Ovary (tissue), 9 donors: ENCODE results near the gene OGFOD2. TPM values are rescaled to one million over a fixed set of nuclear protein-coding genes. Genes with fewer than 3 reads are reported as not detected.
A peak's percentile ranks its signal among the peaks of the same experiment; 100 is the strongest.

Experiments
- DNase-seq, 5 donors: peaks; one replicate each; pipeline ENCODE4 v3.0.0-alpha.2; 2019 to 2020
- H3K27ac ChIP-seq, 2 donors: fragments of 200-600 bp; one replicate each; pipeline versions ENCODE4 v1.5.1 to v1.8.0; 2019 to 2022
- H3K27me3 ChIP-seq: fragments of 200-600 bp; one replicate; pipeline ENCODE4 v1.8.0; 2022
- H3K36me3 ChIP-seq: fragments of 200-600 bp; sonication (generic); one replicate; pipeline ENCODE4 v1.5.1; 2019
- H3K4me1 ChIP-seq: one replicate; pipeline ENCODE4 v1.8.1; 2013; ENCODE audit warnings: mild to moderate bottlenecking, moderate library complexity; ENCODE audit not compliant: insufficient read depth
- H3K4me3 ChIP-seq: fragments of 200-600 bp; sonication (generic); one replicate; pipeline ENCODE4 v1.5.1; 2017
- H3K9me3 ChIP-seq, 2 donors: fragments of 200-600 bp in 1 of 2; sonication (generic) in 1 of 2; one replicate each; pipeline versions ENCODE4 v1.5.1 to v1.8.1; 2013 to 2019; ENCODE audit warnings: mild to moderate bottlenecking in 1 of 2, moderate library complexity in 1 of 2
- EP300 ChIP-seq: sonication (generic); formaldehyde crosslinking; IDR thresholded peaks from one replicate; pipeline ENCODE4 v1.6.1; 2017; ENCODE audit warnings: antibody characterized with exemption
- POLR2A ChIP-seq: fragments of 450-650 bp; IDR thresholded peaks from one replicate; pipeline ENCODE4 v1.6.1; 2017; ENCODE audit warnings: antibody characterized with exemption, mild to moderate bottlenecking, moderate library complexity
- WGBS, 3 donors: extraction: QIAGEN DNeasy Blood & Tissue Kit in 1 of 3; methylation state at CpG; one replicate each; pipeline versions ENCODE4 v1.1.5 to v1.1.7; 2013 to 2017; 5-methylcytosine and 5-hydroxymethylcytosine counted together
- intact Hi-C, 4 donors: fragments of 100-400 bp; cut with DNase I; formaldehyde crosslinking; loops; one replicate each; pipeline versions ENCODE4 v1.11.0 to v1.15.1; 2022 to 2023
- polyA plus RNA-seq, 2 donors: library from polyadenylated mRNA; stranded (reverse); fragments of 200-250 nt in 1 of 2; fragments of 350-450 nt in 1 of 2; fragmentation: Illumina TruSeq in 1 of 2; extraction: RNeasy Lipid Tissue Mini Kit (QIAGEN cat#74804) in 1 of 2; gene quantifications; one replicate each; pipeline ENCODE4 v1.2.3, GENCODE V29; 2013 to 2014
- total RNA-seq, 7 donors: library from RNA; depleted of rRNA in 2 of 7; stranded (reverse); fragments of >200 nt in 2 of 7; fragmentation: NEBNext Ultra II Directional in 3 of 7; extraction: Animal tissue kit (Norgen Biotek cat#: 25700) in 3 of 7; gene quantifications; one replicate each; pipeline versions ENCODE4 v1.1.0 to v1.2.4, GENCODE V29; 2016 to 2023
- TF ChIP-seq, protein P1 (sequence below), 3 donors: fragments of 450-650 bp in 2 of 3; fragments of 200-600 bp in 1 of 3; IDR thresholded peaks; one replicate each; pipeline versions ENCODE4 v1.5.1 to v1.8.0; 2016 to 2022; ENCODE audit warnings: antibody characterized with exemption in 3 of 3, mild to moderate bottlenecking in 1 of 3
- donor health status: DM: no; HTN: no; CAD: no; lungs with moderate emphysema.
- donor health status: DM: no; HTN: no; CAD: no.
- donor health status: Bipolar disorder and iron deficiency.
- donor health status: DM: yes; HTN: yes; CAD: no.
- donor health status: DM: no; HTN: no; CAD: no.
- donor health status: DM: yes; HTN: yes; CAD: no.

Gene OGFOD2
- total and polyA plus RNA-seq, 9 donors, result 1.4 to 17.6 (median 16.8) TPM

- Histone ChIP-seq H3K27ac (no peak overlapping the region), H3K36me3 (no peaks in the 10 kb centered on the region), H3K27me3 (no peaks in the 10 kb centered on the region), H3K4me3 (no peak overlapping the region), H3K4me1 (peaks cover 12% of the 10 kb centered on the region), H3K9me3 (no peaks in the 10 kb centered on the region)
- WGBS, 3 donors, result 76 to 84% (median 77%) methylated on average over 10 to 15 of the region's 15 CpGs
- intact Hi-C loops, result loop anchor here in 3 of 4 donors (5.0 kb wide), 2 partner anchors 66 to 256 kb away; partner anchors contain the start of genes MPHOSPH9 (in 2 of the 3) and MTRFR (in 2 of the 3)
- peak in 2 of 5 donors; percentile 33 to 45 for DNase-seq
- TF ChIP-seq POLR2A (no peak), EP300 (no peak)
- TF ChIP-seq, protein P1, sequence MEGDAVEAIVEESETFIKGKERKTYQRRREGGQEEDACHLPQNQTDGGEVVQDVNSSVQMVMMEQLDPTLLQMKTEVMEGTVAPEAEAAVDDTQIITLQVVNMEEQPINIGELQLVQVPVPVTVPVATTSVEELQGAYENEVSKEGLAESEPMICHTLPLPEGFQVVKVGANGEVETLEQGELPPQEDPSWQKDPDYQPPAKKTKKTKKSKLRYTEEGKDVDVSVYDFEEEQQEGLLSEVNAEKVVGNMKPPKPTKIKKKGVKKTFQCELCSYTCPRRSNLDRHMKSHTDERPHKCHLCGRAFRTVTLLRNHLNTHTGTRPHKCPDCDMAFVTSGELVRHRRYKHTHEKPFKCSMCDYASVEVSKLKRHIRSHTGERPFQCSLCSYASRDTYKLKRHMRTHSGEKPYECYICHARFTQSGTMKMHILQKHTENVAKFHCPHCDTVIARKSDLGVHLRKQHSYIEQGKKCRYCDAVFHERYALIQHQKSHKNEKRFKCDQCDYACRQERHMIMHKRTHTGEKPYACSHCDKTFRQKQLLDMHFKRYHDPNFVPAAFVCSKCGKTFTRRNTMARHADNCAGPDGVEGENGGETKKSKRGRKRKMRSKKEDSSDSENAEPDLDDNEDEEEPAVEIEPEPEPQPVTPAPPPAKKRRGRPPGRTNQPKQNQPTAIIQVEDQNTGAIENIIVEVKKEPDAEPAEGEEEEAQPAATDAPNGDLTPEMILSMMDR (IDR thresholded peaks at IDR 0.05), result no peak
Observed at GRCh38 chr12:122976648-122976975, 1.6 kb downstream of the OGFOD2 start.

- H3K4me1 ChIP-seq, result peaks cover 17% of the 10 kb centered on the region
- no peaks in the 10 kb centered on the region for H3K9me3 ChIP-seq
- H3K4me3 ChIP-seq, result no peak overlapping the region
- no peaks in the 10 kb centered on the region for H3K27me3 ChIP-seq
- intact Hi-C loops, result loop anchor here in 3 of 4 donors (5.0 kb wide), 2 partner anchors 65 to 255 kb away; partner anchors contain the start of genes MPHOSPH9 (in 2 of the 3) and MTRFR (in 2 of the 3)
- no peak overlapping the region for H3K27ac ChIP-seq
- DNase-seq, result peak in 2 of 5 donors; percentile 19 to 26
- no peaks in the 10 kb centered on the region for H3K36me3 ChIP-seq
- TF ChIP-seq, protein P1 (IDR thresholded peaks at IDR 0.05), result no peak
- TF ChIP-seq POLR2A (no peak), EP300 (no peak)
- WGBS, 3 donors, result 80 to 91% (median 83%) methylated on average over 6 of the region's 6 CpGs
Observed at GRCh38 chr12:122977153-122977552, 2.1 kb downstream of the OGFOD2 start.

- no peak overlapping the region for H3K27ac ChIP-seq
- peak in 1 of 5 donors; percentile 19 for DNase-seq
- H3K9me3 ChIP-seq, result no peaks in the 10 kb centered on the region
- H3K27me3 ChIP-seq, result no peaks in the 10 kb centered on the region
- H3K4me3 ChIP-seq, result no peak overlapping the region
- H3K4me1 ChIP-seq, result peaks cover 21% of the 10 kb centered on the region
- 73 to 88% (median 78%) methylated on average over 9 of the region's 9 CpGs for WGBS, 3 donors
- intact Hi-C loops, result loop anchor here in 3 of 4 donors (5.0 kb wide), 2 partner anchors 64 to 254 kb away; partner anchors contain the start of genes MPHOSPH9 (in 2 of the 3) and MTRFR (in 2 of the 3)
- no peaks in the 10 kb centered on the region for H3K36me3 ChIP-seq
- TF ChIP-seq, protein P1 (IDR thresholded peaks at IDR 0.05), result no peak
- TF ChIP-seq EP300 (no peak), POLR2A (no peak)
Observed at GRCh38 chr12:122977655-122978392, 2.8 kb downstream of the OGFOD2 start.

- no peaks in the 10 kb centered on the region for H3K36me3 ChIP-seq
- no peak overlapping the region for H3K27ac ChIP-seq
- DNase-seq, result peak in 2 of 5 donors; percentile 30 to 33
- H3K9me3 ChIP-seq, result no peaks in the 10 kb centered on the region
- peaks cover 21% of the 10 kb centered on the region for H3K4me1 ChIP-seq
- WGBS, 3 donors, result 69 to 81% (median 73%) methylated on average over 19 to 21 of the region's 21 CpGs
- intact Hi-C loops, result loop anchor here in 3 of 4 donors (5.0 kb wide), 2 partner anchors 64 to 254 kb away; partner anchors contain the start of genes MPHOSPH9 (in 2 of the 3) and MTRFR (in 2 of the 3)
- no peaks in the 10 kb centered on the region for H3K27me3 ChIP-seq
- TF ChIP-seq EP300 (no peak), POLR2A (no peak)
- TF ChIP-seq, protein P1 (IDR thresholded peaks at IDR 0.05), result no peak
- no peak overlapping the region for H3K4me3 ChIP-seq
Observed at GRCh38 chr12:122978507-122978955, 3.5 kb downstream of the OGFOD2 start.
